GM23338 (cell line): ENCODE measurements around the gene ST6GALNAC3.

Source experiments
- CTCF ChIP-seq, 2 experiments: fragments of 200-600 bp in 1 of 2; sonication (generic) in 1 of 2; conservative IDR thresholded peaks; 2 replicates each; pipeline versions ENCODE4 v1.5.1 to v1.6.1; 2016 to 2017; ENCODE audit warnings: antibody characterized with exemption in 2 of 2, low read depth in 2 of 2, mild to moderate bottlenecking in 2 of 2, moderate library complexity in 1 of 2
- EZH2phosphoT487 ChIP-seq: fragments of 200-600 bp; sonication (generic); IDR thresholded peaks from one replicate; pipeline ENCODE4 v1.8.1; 2018; ENCODE audit warnings: antibody characterized with exemption; ENCODE audit not compliant: unreplicated experiment

GRCh38 chr1:76083189-76083588 lies 8.6 kb downstream of the ST6GALNAC3 start:
- TF ChIP-seq CTCF (conservative IDR thresholded peaks at IDR 0.05; ENCODE audit: low read depth in 2 of 2) (no peak), EZH2phosphoT487 (no peak)
